ENCODE results near the gene CDK14. TPM values are rescaled to one million over a fixed set of nuclear protein-coding genes. Genes with fewer than 3 reads are reported as not detected.

CDK14 gene
- total and polyA plus RNA-seq, 2 of the 8 experiments (the other 6 are each of a cell fraction or from before 2014, with no cell fraction given), result 5.5 to 47.3 TPM

DNA sequence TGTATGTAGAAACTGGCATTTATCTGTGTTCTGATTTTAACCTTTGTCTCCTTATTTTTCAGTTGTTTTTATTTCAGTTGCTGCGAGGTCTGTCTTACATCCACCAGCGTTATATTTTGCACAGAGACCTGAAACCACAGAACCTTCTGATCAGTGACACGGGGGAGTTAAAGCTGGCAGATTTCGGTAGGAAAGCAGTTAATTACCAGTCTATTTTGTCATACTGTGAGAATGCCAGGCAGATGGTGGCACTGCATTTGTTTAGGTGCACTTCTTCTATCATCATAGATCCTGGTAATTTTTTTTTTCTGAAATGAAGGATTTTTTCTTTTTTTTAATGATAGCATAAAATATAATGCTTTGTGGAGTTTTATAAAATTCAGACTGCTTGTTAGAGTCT, 321.4 kb downstream of the CDK14 start:
- Histone ChIP-seq H3K9ac (replicated peaks in 1 of 4; ENCODE audit: extremely low read depth in 1 of 4, low read depth in 3 of 4, low read length in 3 of 4) (no peak overlapping the region), H2BK15ac (ENCODE audit: low read length) (no peak overlapping the region), H3K23ac (ENCODE audit: insufficient read length) (no peak overlapping the region), H3K4me1 (replicated peaks in 1 of 4; ENCODE audit: control insufficient read depth in 3 of 4, insufficient read depth in 4 of 4, low read length in 3 of 4) (no peaks in the 10 kb centered on the region), H3K4me2 (ENCODE audit: insufficient read depth in 1 of 2, low read depth in 2 of 2, low read length in 2 of 2) (no peak overlapping the region), H2BK120ac (replicated peaks; ENCODE audit: low read depth, low read length) (no peak overlapping the region), H3K79me2 (ENCODE audit: control insufficient read depth in 1 of 2, insufficient read depth in 2 of 2, low read length in 2 of 2) (no peaks in the 10 kb centered on the region), H3K14ac (ENCODE audit: insufficient read length) (no peak overlapping the region), H4K5ac (ENCODE audit: insufficient read length, low read depth, low read length) (no peak overlapping the region), H3K4me3 (ENCODE audit: extremely low read depth in 1 of 4, insufficient read depth in 2 of 4, low read depth in 3 of 4, low read length in 4 of 4) (no peak overlapping the region), H2BK5ac (ENCODE audit: low read depth, low read length) (no peak overlapping the region), H3K27ac (ENCODE audit: low read depth, low read length) (no peak overlapping the region), H3K36me3 (ENCODE audit: control insufficient read depth in 2 of 4, insufficient read depth in 4 of 4, low read length in 3 of 4) (no peaks in the 10 kb centered on the region), H3K9me3 (ENCODE audit: insufficient read depth in 2 of 2, low read depth in 1 of 2, low read length in 1 of 2) (no peaks in the 10 kb centered on the region), H3K27me3 (replicated peaks in 1 of 4; ENCODE audit: control insufficient read depth in 3 of 4, extremely low read depth in 1 of 4, insufficient read depth in 3 of 4, low read length in 3 of 4) (no peaks in the 10 kb centered on the region), H2AK5ac (ENCODE audit: low read depth, low read length) (no peak overlapping the region), H3K4ac (replicated peaks; ENCODE audit: insufficient read length, low read depth, low read length) (no peak overlapping the region), H3K23me2 (ENCODE audit: low read depth, low read length) (no peaks in the 10 kb centered on the region), H4K91ac (replicated peaks; ENCODE audit: insufficient read length, low read length) (no peak overlapping the region), H3K18ac (ENCODE audit: extremely low read depth, low read length) (0 out of 2 replicates have a peak overlapping the region, but pooled peaks have one; percentile 13), H2AFZ (ENCODE audit: low read length) (no peak overlapping the region), H3K56ac (replicated peaks; ENCODE audit: insufficient read length, low read depth, low read length) (no peak overlapping the region), H4K8ac (ENCODE audit: extremely low read depth, insufficient read depth, low read length) (no peak overlapping the region), H2BK12ac (ENCODE audit: low read depth, low read length) (no peak overlapping the region), H4K20me1 (replicated peaks in 1 of 2; ENCODE audit: control insufficient read depth in 1 of 2, insufficient read depth in 2 of 2, low read length in 2 of 2) (no peaks in the 10 kb centered on the region), H3K79me1 (ENCODE audit: low read depth, low read length) (no peaks in the 10 kb centered on the region), H2BK20ac (ENCODE audit: low read length) (no peak overlapping the region)
- 95% methylated on average over 4 of the region's 4 CpGs; no CpG with 5 or more reads in 1 of the 2 experiments for WGBS, 2 experiments (ENCODE audit: extremely low coverage in 1 of 2, insufficient coverage in 1 of 2, insufficient read length in 1 of 2, insufficient replicate concordance in 2 of 2, low coverage in 1 of 2, low lambda C conversion rate in 2 of 2, missing lambda C conversion rate in 1 of 2)
- TF ChIP-seq TAF1 (IDR thresholded peaks at IDR 0.05; ENCODE audit: low read depth, low read length), result no peak
- TF ChIP-seq SP4 (IDR thresholded peaks at IDR 0.05; ENCODE audit: low read length), result no peak
- TF ChIP-seq ZNF274 (IDR thresholded peaks at IDR 0.05; ENCODE audit: borderline replicate concordance, extremely low read depth, low read length), result no peak
- TF ChIP-seq EP300 (IDR thresholded peaks at IDR 0.05; ENCODE audit: borderline replicate concordance in 1 of 2, low read depth in 2 of 2, low read length in 2 of 2), result no peak
- no peak for TF ChIP-seq YY1 (IDR thresholded peaks at IDR 0.05; ENCODE audit: low read depth, low read length)
- no peak for TF ChIP-seq CBX8 (IDR thresholded peaks at IDR 0.05; ENCODE audit: borderline replicate concordance, low read depth, low read length)
- TF ChIP-seq JUN (IDR thresholded peaks at IDR 0.05; ENCODE audit: low read depth, low read length), result no peak
- TF ChIP-seq BRCA1 (IDR thresholded peaks at IDR 0.05; ENCODE audit: low read depth, low read length), result no peak
- TF ChIP-seq HDAC2 (IDR thresholded peaks at IDR 0.05; ENCODE audit: borderline replicate concordance in 1 of 2, low read depth in 2 of 2, low read length in 2 of 2), result no peak
- TF ChIP-seq, protein P1, sequence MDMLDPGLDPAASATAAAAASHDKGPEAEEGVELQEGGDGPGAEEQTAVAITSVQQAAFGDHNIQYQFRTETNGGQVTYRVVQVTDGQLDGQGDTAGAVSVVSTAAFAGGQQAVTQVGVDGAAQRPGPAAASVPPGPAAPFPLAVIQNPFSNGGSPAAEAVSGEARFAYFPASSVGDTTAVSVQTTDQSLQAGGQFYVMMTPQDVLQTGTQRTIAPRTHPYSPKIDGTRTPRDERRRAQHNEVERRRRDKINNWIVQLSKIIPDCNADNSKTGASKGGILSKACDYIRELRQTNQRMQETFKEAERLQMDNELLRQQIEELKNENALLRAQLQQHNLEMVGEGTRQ (IDR thresholded peaks at IDR 0.05; ENCODE audit: low read length), result no peak
- no peak for TF ChIP-seq BACH1 (IDR thresholded peaks at IDR 0.05; ENCODE audit: low read length)
- no peak for TF ChIP-seq GABPA (IDR thresholded peaks at IDR 0.05; ENCODE audit: borderline replicate concordance, insufficient read depth, low read length)
- TF ChIP-seq ASH2L (IDR thresholded peaks at IDR 0.05; ENCODE audit: low read length), result no peak
- FAIRE-seq (no peak), DNase-seq (ENCODE audit: low read depth in 1 of 2, low spot score in 2 of 2) (no peak)
- POLR2A ChIA-PET (ENCODE audit: partially characterized antibody), result no interaction called here
- CTCF ChIA-PET (ENCODE audit: partially characterized antibody), result no interaction called here
